Caki2 (cell line): ENCODE data around the gene PROSER2. TPM values are rescaled to one million over a fixed set of nuclear protein-coding genes. Genes with fewer than 3 reads are reported as not detected.
A peak's percentile ranks its signal among the peaks of the same experiment; 100 is the strongest.
"Not testable (repeated sequence)": the region's sequence is repeated elsewhere in the genome, so short reads cannot be mapped to it uniquely, and the experiment has no call there.

Source experiments
- DNase-seq: peaks from one replicate; pipeline ENCODE4 v3.0.0-alpha.2; 2015; ENCODE audit warnings: low read depth
- in situ Hi-C: cut with HindIII; loops from 2 replicates; pipeline ENCODE4 v1.10.0; 2016; ENCODE audit warnings: low sequenced_read_pairs, low pct_unique_long_range_greater_than_20kb, mixed read lengths
- total RNA-seq: library from RNA; depleted of rRNA; stranded (reverse); fragments of >200 nt; shearing (Covaris generic); gene quantifications from 2 replicates; pipeline ENCODE4 v1.2.3, GENCODE V29; 2014; ENCODE audit warnings: low replicate concordance

The PROSER2 gene
- total RNA-seq, 1 experiment from 2014 or later: 83.5 TPM

DNA sequence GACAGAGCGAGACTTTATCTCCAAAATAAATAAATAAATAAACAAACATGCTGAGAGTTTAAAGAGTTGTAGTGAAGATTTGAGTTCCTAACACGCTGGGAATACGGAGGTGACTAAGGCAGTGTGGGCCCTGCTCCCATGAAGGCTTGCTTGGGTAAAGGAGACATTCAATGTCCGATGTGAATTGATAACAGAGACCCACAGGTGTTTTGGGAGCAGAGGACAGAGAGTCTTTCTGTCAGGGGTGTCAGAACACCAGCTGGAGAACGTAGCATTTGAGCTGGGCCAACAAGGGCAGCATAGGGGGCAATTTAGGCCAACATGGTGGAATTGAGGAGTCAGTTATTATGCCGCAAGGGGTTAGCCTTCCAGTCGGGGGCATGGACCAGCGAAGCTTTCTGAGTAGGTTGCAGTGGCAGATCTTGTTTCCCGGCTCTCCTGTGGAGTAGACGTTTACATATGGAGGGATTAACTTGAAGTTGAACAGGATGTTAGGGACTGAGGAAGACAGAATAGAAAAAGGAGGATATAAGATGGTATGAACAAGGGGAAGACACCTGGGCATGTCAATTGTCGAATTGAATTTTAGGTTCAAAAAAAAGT lies 5.6 kb downstream of the PROSER2 start:
- no peak for DNase-seq
- in situ Hi-C loops: no loop called here

DNA sequence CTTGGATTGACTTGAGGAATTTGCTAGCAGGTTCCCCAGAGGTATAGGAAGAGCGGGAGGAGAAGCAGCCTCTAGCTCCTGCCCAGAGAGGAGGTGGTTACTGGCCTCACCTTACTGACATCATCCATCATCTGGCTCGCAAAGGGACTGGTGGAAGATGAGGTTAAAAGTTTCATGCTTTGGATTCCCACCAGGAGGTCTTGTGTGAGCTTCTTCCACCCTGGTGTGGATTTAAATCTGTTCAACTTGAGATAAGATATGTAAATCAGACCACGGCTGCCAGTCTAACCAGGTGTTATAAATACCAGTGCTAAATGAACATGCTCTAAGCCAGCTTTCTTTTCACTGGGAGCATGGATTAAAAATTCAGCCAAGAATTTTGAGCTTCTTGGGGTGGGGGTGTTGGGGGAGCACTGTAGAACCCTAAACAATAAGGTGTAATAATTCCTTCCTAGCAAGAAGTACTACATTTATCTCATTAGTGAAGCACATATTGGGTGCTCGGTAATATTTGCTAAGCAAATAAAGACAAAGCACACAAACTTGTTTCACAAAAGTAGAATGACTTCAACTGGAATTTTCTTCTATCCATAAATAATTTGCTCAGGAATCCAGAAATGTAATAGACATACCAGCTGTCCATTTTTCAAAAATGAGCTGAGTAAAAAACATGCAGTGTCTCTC lies 7.8 kb downstream of the PROSER2 start:
- in situ Hi-C loops: no loop called here
- DNase-seq: peak; percentile 54

DNA sequence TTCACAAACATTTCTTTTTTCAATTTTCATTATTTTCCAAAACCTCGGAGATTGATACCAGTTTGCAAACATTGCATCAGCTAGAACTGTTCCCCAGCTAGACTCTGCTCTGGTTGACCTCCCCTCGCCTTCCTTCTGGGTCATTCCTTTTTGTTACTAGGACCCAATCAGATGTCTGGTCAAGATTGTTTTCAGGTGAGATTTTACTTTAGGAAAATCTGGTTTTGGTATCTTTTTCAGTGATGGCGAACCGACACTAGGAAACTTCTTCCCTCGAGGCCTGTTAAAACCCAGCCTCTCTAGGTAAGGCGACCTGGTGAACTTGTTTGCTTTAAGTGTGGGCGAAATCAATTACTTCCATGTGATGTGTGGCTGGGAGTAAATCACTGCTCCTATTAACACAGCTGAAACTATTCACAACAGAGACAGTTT lies 8.4 kb downstream of the PROSER2 start:
- in situ Hi-C loops: no loop called here
- DNase-seq: no peak

DNA sequence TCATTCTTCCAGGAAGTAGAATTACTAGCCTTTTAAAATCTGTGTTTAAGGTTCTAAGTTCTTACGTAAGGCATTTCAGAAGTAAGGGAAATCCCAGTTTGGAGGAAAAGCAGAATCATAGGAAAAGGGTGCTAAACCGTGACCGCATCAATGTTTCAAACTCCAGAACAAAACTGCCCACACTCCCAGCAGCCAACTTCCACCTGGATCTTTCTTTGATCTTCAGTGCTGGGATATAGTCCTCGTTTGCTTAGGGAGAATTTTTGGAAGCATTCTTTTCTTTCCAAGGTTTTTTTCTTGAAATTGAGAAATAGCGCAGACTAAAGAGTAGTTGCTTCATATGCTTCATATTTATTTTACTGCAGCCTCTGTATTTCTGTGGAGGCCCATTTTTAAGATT lies 8.9 kb downstream of the PROSER2 start:
- no peak for DNase-seq

DNA sequence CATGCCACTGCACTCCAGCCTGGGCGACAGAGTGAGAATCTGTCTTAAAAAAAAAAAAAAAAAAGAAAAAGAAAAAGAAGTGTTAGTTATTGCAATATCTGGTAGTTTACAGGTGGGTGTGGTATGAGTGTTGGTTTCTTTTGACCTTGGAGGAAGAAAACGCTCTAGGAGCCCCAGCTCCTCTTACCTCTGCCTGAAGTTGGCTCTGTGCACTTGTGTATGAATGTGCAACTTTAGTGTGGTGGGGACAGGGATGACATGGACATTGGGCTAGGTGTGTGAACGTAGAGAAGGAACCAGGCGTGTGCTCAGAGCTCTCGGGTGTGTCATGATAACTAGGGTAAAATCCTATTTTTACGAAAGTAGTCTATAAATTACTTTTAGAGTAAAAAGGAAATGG lies 11.9 kb downstream of the PROSER2 start:
- in situ Hi-C loops: no loop called here
- no peak for DNase-seq

More for the DNA sequence above, 8.9 kb downstream of the PROSER2 start:
- in situ Hi-C loops: no loop called here

DNA sequence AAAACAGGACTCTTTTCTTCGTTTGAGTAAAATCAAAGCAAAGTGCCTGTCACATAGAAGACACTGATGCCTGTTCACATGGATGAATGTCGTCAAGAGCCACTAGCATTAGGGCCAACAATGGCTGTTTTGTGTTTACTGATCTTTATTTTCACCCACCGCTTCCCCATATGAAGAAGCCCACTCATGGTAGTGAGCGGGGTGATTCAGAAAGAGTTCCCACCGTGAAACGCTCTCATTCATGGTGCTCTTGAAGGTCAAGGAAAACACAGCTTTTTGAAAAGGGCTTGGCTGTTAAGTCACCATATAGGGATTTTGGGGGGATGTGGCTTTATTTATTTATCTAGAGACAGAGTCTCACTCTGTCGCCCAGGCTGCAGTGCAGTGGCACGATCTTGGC lies 12.5 kb downstream of the PROSER2 start:
- in situ Hi-C loops: no loop called here
- no peak for DNase-seq

DNA sequence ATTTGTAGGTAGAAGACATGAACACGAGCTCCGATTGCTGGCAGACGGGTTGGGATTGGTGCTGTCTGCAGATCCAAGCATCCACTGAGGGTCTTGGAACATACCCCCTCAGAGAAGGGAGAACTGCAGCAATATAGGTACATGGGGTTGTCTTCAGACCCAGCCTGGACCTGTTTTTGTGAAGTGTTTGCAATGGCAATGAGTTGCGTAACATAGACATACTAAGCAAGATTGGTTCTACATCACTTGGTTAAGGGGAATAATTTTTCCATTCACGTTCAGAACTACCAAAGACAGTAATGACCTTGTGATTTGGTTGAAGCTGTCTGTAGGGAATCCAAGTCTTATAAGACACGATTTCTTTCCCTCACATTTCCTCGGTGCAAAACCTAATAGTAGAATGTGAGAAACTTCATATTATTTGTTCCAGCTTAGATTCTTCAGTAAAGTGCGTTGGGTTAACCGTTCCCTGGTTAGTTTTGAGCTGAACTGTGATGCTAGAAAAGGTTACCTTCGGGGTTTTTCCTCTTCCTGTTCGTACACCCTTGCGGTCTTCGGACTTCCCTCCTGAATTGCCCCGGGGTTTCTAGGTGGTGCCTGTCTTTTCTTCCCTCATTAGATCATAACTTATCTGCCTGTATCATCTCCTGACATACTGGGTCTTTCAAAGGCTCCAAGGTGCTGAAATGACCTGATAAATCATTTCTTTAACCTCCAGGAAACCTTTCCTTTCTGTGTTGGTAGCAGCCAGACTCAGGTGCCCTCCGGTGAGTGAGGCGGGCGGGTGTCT lies 14.4 kb downstream of the PROSER2 start:
- in situ Hi-C loops: no loop called here
- DNase-seq: no peak

DNA sequence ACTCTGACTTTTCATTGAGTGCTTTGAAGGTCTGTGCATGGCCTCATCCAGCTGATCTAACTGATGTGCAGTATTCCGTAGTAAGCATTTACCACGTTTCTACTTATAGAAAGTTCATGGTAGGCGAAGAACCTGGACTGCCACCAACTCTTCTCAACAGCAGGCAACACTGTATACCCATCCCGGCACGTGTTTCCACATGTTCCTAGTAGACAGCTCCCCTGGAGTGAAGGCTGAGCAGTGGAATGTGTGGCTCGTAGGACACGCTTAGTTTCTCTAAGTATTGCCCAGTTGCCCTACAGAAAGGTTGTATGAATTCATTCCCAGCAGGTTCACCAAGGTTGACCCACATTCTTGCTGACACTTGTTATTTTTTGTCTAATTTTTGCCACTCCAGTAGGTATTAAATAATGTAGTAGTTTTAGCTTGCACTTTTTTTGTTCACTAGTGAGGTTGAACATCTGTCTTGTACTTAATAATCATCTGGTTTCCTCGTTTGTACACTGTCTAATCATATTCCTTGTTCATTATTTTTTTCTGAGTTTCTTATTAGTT lies 15.2 kb downstream of the PROSER2 start:
- in situ Hi-C loops: no loop called here
- DNase-seq: no peak

DNA sequence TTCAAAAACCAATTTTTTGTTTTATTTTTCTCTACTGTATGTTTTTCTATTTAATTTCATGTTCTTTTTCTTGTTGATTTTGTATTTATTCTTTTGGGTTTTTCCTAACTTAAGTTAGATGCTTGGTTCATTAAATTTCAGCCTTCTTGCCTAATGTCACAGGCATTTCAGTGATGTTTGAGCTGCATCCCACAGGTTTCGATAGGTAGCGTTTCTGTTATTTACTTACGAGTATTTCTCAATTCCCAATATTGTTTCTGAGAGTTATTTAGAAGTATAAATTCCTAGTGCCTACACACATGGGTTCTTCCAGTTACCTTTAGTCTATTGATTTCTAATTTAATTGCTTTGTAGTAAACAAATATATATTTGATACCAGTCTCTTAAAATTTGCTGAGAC lies 18.2 kb downstream of the PROSER2 start:
- in situ Hi-C loops: no loop called here
- no peak for DNase-seq

DNA sequence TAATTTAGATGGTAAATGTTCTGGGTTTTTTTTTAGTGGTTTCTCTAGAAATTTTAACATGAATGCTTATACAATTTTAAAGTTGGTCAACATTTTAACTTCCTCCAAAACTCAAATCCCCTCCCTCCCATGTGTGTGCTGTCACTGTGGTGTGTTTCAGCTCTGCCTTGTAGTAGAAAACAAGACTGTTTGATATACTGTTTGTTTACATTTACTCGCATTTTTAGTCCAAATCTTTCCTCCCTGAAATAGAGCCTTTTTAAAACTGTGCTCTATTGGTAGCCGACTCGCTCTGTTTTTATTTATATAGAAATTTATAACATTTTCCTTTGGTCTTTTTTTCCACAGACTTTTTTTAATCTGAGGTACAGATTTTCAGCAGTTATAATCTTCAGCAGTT lies 19.3 kb downstream of the PROSER2 start:
- DNase-seq: no peak
- in situ Hi-C loops: no loop called here

DNA sequence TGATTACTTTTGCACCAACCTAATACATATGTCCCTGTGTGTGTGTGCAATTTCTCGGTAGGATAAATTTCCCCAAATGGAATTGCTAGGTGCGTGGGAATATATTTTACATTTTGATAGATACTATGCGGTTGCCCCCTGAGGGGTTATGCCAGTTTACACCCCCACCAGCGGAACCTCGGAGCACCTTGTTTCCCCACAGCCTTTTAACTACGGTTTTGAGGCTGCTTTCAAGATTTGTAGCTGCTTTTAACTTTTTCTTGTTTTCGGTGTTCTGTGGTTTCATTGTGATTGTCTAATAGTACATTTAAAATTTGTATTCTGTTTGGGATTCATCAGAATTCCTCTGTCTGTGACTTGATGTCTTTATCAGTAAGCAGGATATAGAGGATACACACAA lies 22.0 kb downstream of the PROSER2 start:
- no peak for DNase-seq
- in situ Hi-C loops: no loop called here

DNA sequence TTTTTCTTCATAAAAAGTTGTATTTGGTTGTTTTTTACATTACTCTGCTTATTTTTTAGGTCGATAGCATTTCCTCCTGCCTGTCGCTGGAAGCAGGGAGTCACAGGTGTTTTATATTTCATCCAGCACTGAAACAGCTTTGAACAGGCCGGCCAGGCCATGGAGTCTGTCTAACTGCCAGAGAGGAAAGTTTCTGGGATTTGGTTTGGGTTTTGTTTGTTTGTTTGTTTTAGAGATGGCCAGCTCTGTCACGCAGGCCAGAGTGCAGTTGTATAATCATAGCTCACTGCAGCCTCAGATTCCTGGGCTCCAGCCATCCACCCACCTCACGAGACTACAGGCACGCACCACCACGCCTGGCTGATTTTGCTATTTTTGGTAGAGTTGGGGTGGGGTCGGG lies 23.4 kb downstream of the PROSER2 start:
- in situ Hi-C loops: no loop called here
- peak; percentile 79 for DNase-seq

DNA sequence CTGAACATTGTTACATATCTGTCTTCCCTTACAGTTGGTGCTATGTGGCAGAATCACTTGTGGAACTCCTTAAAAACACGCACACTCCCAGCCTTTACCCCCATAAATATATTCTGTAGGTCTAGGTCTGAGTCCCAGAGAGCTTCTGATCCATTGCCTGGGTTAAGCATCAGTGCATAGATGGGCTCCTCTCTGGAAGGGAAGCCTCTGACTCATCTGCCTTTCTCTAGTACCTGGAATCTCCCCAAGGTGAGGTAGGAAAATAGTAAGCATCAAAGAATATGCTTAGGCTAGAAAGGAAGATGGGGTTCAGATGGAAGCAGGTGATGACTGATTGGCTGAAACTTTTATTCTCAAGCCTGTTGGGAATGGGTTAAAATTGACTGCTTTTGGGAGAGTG lies 26.1 kb downstream of the PROSER2 start:
- in situ Hi-C loops: no loop called here

DNA sequence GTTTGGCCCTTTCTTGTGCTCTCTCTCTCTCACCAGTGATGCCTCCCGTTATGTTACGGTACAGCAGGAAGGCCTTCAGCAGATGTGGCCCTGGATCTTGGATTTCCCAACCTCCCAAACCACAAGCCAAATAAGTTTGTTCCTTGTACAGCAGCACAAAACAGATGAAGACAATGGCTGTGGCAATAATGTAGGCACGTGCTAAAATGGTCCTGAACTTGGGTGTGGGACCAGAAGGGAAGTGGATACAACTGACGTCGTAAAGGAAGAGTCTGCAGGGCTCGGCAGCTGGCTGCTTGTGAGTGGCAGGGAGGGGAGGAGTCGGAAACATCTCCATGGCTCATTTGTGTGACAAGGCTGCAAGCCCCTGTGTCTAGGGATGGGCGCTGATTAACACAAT lies 26.8 kb downstream of the PROSER2 start:
- in situ Hi-C loops: no loop called here
- DNase-seq: no peak

More for the DNA sequence above, 26.1 kb downstream of the PROSER2 start:
- no peak for DNase-seq

DNA sequence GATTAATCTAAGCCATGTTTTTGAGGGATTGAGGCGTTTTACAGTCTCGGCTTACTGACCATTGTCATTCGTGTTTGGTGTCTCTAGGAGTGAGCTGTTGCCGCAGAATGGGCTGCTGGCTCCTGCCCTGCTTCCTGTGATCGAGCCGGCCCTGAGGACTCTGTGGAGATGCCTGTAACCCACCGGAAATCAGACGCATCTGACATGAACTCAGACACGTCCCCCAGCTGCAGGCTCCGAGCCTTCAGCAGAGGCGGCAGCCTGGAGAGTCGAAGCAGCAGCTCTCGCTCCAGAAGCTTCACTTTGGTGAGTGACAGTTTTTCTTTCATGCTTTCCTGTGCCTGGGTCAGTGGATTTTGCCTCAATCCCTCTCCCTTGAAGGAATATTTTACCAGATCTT lies 28.8 kb downstream of the PROSER2 start:
- no peak for DNase-seq
- in situ Hi-C loops: no loop called here

DNA sequence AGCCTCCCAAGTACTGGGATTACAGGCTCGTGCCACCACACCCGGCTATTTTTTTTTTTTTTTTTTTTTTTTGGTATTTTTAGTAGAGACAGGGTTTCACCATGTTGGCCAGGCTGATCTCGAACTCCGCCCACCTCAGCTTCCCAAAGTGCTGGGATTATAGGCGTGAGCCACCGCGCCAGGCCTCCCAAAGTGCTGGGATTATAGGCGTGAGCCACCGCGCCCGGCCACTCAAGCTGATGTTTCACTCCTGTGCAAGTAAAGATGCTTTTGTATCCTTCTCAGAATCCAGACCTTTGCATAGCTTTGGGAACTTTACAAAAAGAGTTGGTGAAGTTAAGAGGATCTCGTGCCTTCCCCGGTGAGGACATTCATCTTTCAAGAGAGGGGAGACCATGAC lies 29.5 kb downstream of the PROSER2 start:
- DNase-seq, in situ Hi-C loops: not testable (repeated sequence)

DNA sequence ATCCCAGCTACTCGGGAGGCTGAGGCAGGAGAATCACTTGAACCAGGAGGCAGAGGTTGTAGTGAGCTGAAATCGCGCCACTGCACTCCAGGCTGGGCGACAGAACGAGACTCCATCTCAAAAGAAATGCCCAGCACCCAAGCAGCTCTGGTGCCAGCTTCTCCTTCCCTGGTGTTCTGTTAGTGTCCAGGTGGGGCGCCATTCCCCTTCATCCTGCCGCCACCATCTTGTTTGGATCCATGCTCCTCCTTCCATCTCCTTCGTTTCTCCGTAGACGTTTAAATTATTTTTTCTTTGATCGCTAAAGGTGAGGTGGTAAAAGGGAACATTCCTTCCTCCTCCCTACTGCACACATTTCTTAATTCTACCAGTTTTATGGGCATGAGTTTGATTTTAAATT lies 30.3 kb downstream of the PROSER2 start:
- DNase-seq: no peak
- in situ Hi-C loops: no loop called here

DNA sequence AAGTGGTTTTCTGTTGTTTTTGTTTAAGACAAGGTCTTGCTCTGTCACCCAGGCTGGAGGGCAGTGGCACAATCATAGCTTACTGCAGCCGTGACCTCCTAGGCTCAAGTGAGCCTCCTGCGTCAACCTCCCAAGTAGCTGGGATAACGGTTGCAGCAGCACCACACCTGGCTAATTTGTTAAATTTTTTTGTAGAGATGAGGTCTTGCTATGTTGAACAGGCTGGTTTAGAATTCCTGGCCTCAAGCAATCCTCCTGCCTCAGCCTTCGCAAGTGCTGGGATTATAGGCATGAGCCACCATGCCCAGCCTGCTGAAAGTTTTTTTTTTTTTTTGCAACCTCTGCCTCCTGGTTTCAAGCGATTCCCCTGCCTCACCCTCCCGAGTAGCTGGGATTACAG lies 31.1 kb downstream of the PROSER2 start:
- in situ Hi-C loops: no loop called here

DNA sequence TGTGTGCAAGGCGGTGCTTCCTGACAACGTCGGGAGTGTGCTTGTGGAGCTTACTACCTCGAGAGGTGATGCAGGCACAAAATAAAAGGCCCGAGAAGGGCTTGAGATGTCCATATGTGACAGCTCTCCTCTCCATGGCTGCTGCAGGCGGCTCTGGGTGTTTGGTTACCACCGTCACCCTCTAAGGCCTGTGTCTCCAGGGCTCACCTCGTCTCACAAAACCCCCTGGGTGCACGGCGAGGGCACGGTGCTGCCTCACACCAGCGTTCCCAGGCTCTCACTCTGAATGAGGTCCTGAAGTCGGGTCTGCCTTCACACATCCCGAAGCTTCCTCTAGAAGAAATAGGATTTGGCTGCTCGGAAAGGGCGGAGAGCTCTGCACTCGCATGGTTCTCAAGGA lies 32.9 kb downstream of the PROSER2 start:
- no peak for DNase-seq
- in situ Hi-C loops: no loop called here

More for the DNA sequence above, 31.1 kb downstream of the PROSER2 start:
- no peak for DNase-seq
